CD14-positive monocyte (primary cell): ENCODE measurements around the gene CACNA2D1. TPM values are rescaled to one million over a fixed set of nuclear protein-coding genes. Genes with fewer than 3 reads are reported as not detected.

Experiments used
- DNase-seq, 3 donors: peaks; one replicate each; pipeline ENCODE4 v3.0.0-alpha.2; 2011 to 2022
- H2AFZ ChIP-seq: 2 replicates; pipeline ENCODE4 v1.6.0; 2012; ENCODE audit warnings: mild to moderate bottlenecking, low read depth, low read length, inconsistent platforms; ENCODE audit not compliant: insufficient read depth, poor library complexity, severe bottlenecking
- H3K27ac ChIP-seq, 2 donors: 1 replicate in 1 of 2; 2 replicates in 1 of 2; pipeline ENCODE4 v1.5.1; 2012 to 2013; ENCODE audit warnings: low read length in 2 of 2, control low read depth in 1 of 2, inconsistent platforms in 1 of 2, low read depth in 1 of 2, mild to moderate bottlenecking in 1 of 2
- H3K27me3 ChIP-seq, 2 donors: one replicate each; pipeline versions ENCODE4 v1.6.0 to v1.6.1; 2011 to 2013; ENCODE audit warnings: low read length in 2 of 2; ENCODE audit not compliant: control insufficient read depth in 2 of 2, insufficient read depth in 2 of 2
- H3K36me3 ChIP-seq, 2 donors: replicated peaks in 1 of 2; 1 replicate in 1 of 2; 2 replicates in 1 of 2; pipeline versions ENCODE4 v1.5.1 to v1.6.1; 2012 to 2013; ENCODE audit warnings: low read length in 2 of 2, control low read depth in 1 of 2, inconsistent platforms in 1 of 2, mild to moderate bottlenecking in 1 of 2; ENCODE audit not compliant: insufficient read depth in 2 of 2, control insufficient read depth in 1 of 2
- H3K4me1 ChIP-seq, 2 donors: 1 replicate in 1 of 2; 2 replicates in 1 of 2; pipeline versions ENCODE4 v1.5.1 to v1.6.1; 2012 to 2013; ENCODE audit warnings: low read length in 2 of 2, control low read depth in 1 of 2, inconsistent platforms in 1 of 2, mild to moderate bottlenecking in 1 of 2, moderate library complexity in 1 of 2; ENCODE audit not compliant: insufficient read depth in 2 of 2, control insufficient read depth in 1 of 2
- H3K4me2 ChIP-seq: replicated peaks from 2 replicates; pipeline ENCODE3; 2012; ENCODE audit warnings: low read length, moderate library complexity, mild to moderate bottlenecking; ENCODE audit not compliant: poor library complexity, severe bottlenecking; ENCODE audit errors: extremely low read depth
- H3K4me3 ChIP-seq, 3 experiments: fragments of 200-600 bp in 1 of 3; sonication (generic) in 1 of 3; replicated peaks in 1 of 3; 1 replicate in 2 of 3; 2 replicates in 1 of 3; pipeline ENCODE4 v1.5.1; 2011 to 2013; ENCODE audit warnings: low read length in 3 of 3, mild to moderate bottlenecking in 3 of 3, control low read depth in 2 of 3, low read depth in 2 of 3, inconsistent platforms in 1 of 3, moderate library complexity in 1 of 3
- H3K79me2 ChIP-seq: 2 replicates; pipeline ENCODE4 v1.6.0; 2012; ENCODE audit warnings: mild to moderate bottlenecking, control low read depth, inconsistent platforms, low read length, moderate library complexity; ENCODE audit not compliant: insufficient read depth
- H3K9ac ChIP-seq: 2 replicates; pipeline ENCODE4 v1.6.0; 2017; ENCODE audit warnings: low read length, mild to moderate bottlenecking; ENCODE audit not compliant: insufficient read depth, poor library complexity, severe bottlenecking
- H3K9me3 ChIP-seq, 2 donors: replicated peaks in 1 of 2; 1 replicate in 1 of 2; 2 replicates in 1 of 2; pipeline versions ENCODE4 v1.5.1 to v1.6.1; 2012 to 2013; ENCODE audit warnings: low read length in 2 of 2, control low read depth in 1 of 2; ENCODE audit not compliant: control insufficient read depth in 1 of 2, insufficient read depth in 1 of 2
- H4K20me1 ChIP-seq: 2 replicates; pipeline ENCODE4 v1.6.0; 2012; ENCODE audit warnings: mild to moderate bottlenecking, low read length, control low read depth, moderate library complexity; ENCODE audit not compliant: insufficient read depth
- H3K27ac Mint-ChIP-seq, 7 donors: one replicate each; pipeline ENCODE4 v1.8.0; 2020; ENCODE audit warnings: mild to moderate bottlenecking in 7 of 7, mixed read lengths in 7 of 7, moderate library complexity in 6 of 7, inconsistent platforms in 2 of 7
- H3K27me3 Mint-ChIP-seq, 3 donors: one replicate each; pipeline ENCODE4 v1.8.0; 2021 to 2022; ENCODE audit warnings: low read depth in 3 of 3, mild to moderate bottlenecking in 3 of 3, mixed read lengths in 3 of 3, moderate library complexity in 3 of 3, inconsistent platforms in 1 of 3
- H3K36me3 Mint-ChIP-seq, 2 donors: one replicate each; pipeline ENCODE4 v1.8.0; 2020; ENCODE audit warnings: mixed read lengths in 2 of 2, inconsistent platforms in 1 of 2, mild to moderate bottlenecking in 1 of 2
- H3K4me1 Mint-ChIP-seq: one replicate; pipeline ENCODE4 v1.8.0; 2020; ENCODE audit warnings: mild to moderate bottlenecking, mixed read lengths
- H3K4me3 Mint-ChIP-seq, 2 donors: one replicate each; pipeline ENCODE4 v1.8.0; 2020; ENCODE audit warnings: mild to moderate bottlenecking in 2 of 2, mixed read lengths in 2 of 2, moderate library complexity in 1 of 2
- H3K9me3 Mint-ChIP-seq, 7 donors: one replicate each; pipeline ENCODE4 v1.8.0; 2020 to 2022; ENCODE audit warnings: mixed read lengths in 7 of 7, mild to moderate bottlenecking in 6 of 7, moderate library complexity in 6 of 7, inconsistent platforms in 2 of 7
- WGBS: methylation state at CpG from one replicate; pipeline ENCODE4 v1.1.5; 2013; ENCODE audit warnings: missing lambda C conversion rate; ENCODE audit not compliant: insufficient coverage; 5-methylcytosine and 5-hydroxymethylcytosine counted together
- intact Hi-C, 2 donors: fragments of 100-400 bp; cut with micrococcal nuclease; formaldehyde crosslinking; loops; one replicate each; pipeline versions ENCODE4 v1.15.0 to v1.15.1; 2023
- polyA plus RNA-seq, 3 donors: library from polyadenylated mRNA; depleted of rRNA in 1 of 3; unstranded in 2 of 3; stranded (reverse) in 1 of 3; fragments of 300-500 nt in 2 of 3; fragments of >200 nt in 1 of 3; fragmentation: Illumina TruSeq in 2 of 3; gene quantifications; 1 replicate in 2 of 3; 2 replicates in 1 of 3; pipeline ENCODE4 v1.2.3, GENCODE V29; 2012 to 2021
- TF ChIP-seq, protein P1 (sequence below): fragments of 200-600 bp; IDR thresholded peaks from one replicate; pipeline ENCODE4 v1.8.0; 2022; ENCODE audit warnings: antibody characterized with exemption, mild to moderate bottlenecking

The CACNA2D1 gene
- polyA plus RNA-seq, 3 donors = 0.02 TPM; not detected in 2

DNA sequence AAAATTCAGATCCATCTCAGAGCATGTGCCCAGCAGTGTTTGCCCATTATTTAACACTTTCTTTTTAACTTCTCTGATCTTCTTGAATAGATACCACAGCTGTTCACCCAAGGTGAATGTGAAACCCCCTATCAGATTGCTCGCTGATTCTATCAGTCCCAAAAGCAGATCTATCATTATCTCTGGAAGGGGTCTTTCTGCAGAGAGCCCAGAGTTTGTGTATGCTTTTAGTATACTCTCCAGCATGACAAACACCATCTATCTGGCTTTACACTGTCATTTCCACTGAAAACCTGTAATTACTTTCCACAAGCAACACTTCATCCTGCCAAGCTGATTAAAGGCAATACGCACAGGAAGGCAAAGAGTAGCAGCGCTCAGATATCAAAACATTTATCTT is 168.2 kb downstream of the CACNA2D1 start:
- Mint-ChIP-seq H3K9me3 (peaks cover 0 to 3% (median 0%) of the 10 kb centered on the region in 7 donors), H3K4me3 (no peak overlapping the region), H3K27me3 (peaks cover 0 to 2% (median 2%) of the 10 kb centered on the region in 3 donors), H3K4me1 (no peaks in the 10 kb centered on the region), H3K36me3 (no peaks in the 10 kb centered on the region), H3K27ac (no peak overlapping the region)
- H3K79me2 ChIP-seq = no peaks in the 10 kb centered on the region
- H3K27me3 ChIP-seq = no peaks in the 10 kb centered on the region
- DNase-seq = no peak
- H3K4me3 ChIP-seq = no peak overlapping the region
- TF ChIP-seq, protein P1, sequence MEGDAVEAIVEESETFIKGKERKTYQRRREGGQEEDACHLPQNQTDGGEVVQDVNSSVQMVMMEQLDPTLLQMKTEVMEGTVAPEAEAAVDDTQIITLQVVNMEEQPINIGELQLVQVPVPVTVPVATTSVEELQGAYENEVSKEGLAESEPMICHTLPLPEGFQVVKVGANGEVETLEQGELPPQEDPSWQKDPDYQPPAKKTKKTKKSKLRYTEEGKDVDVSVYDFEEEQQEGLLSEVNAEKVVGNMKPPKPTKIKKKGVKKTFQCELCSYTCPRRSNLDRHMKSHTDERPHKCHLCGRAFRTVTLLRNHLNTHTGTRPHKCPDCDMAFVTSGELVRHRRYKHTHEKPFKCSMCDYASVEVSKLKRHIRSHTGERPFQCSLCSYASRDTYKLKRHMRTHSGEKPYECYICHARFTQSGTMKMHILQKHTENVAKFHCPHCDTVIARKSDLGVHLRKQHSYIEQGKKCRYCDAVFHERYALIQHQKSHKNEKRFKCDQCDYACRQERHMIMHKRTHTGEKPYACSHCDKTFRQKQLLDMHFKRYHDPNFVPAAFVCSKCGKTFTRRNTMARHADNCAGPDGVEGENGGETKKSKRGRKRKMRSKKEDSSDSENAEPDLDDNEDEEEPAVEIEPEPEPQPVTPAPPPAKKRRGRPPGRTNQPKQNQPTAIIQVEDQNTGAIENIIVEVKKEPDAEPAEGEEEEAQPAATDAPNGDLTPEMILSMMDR = no peak
- no peaks in the 10 kb centered on the region for H3K9me3 ChIP-seq
- no peaks in the 10 kb centered on the region for H3K4me1 ChIP-seq
- H3K9ac ChIP-seq = no peak overlapping the region
- no peaks in the 10 kb centered on the region for H3K36me3 ChIP-seq
- H2AFZ ChIP-seq = no peak overlapping the region
- H4K20me1 ChIP-seq = no peaks in the 10 kb centered on the region
- WGBS = no CpG with 5 or more reads among the region's 3 CpGs
- no peak overlapping the region for H3K4me2 ChIP-seq
- H3K27ac ChIP-seq = no peak overlapping the region
- intact Hi-C loops = no loop called here

DNA sequence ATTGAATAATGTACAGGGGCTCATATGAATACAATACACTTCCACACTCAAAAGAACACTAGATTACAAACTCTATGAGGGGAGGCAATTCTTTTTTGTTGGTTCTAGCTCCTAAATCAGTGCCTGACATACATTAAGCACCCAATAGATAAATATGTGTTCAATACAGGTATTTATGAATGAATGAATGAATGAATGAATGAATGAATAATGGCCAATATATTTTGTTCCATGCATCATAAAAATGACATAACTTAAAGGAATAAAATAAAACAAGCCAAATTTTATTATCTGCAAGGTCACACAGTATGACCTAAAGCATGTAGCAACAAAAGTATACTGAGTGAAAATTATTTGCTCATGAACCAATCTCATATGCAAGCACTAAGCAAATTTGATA is 168.9 kb downstream of the CACNA2D1 start:
- H3K27me3 ChIP-seq = no peaks in the 10 kb centered on the region
- no peaks in the 10 kb centered on the region for H3K4me1 ChIP-seq
- no peak overlapping the region for H2AFZ ChIP-seq
- Mint-ChIP-seq H3K27me3 (peaks cover 0 to 2% (median 2%) of the 10 kb centered on the region in 3 donors), H3K36me3 (no peaks in the 10 kb centered on the region), H3K4me3 (no peak overlapping the region), H3K4me1 (no peaks in the 10 kb centered on the region), H3K27ac (no peak overlapping the region), H3K9me3 (peaks cover 0 to 3% (median 0%) of the 10 kb centered on the region in 7 donors)
- no peak for DNase-seq
- no peak overlapping the region for H3K9ac ChIP-seq
- no peak overlapping the region for H3K4me3 ChIP-seq
- H3K36me3 ChIP-seq = no peaks in the 10 kb centered on the region
- no peaks in the 10 kb centered on the region for H3K9me3 ChIP-seq
- H3K27ac ChIP-seq = no peak overlapping the region
- H3K4me2 ChIP-seq = no peak overlapping the region
- intact Hi-C loops = no loop called here
- H3K79me2 ChIP-seq = no peaks in the 10 kb centered on the region
- TF ChIP-seq, protein P1 = no peak
- no peaks in the 10 kb centered on the region for H4K20me1 ChIP-seq
